Liver (tissue), 6 donors: Measurements from ENCODE around the gene CDC42BPA. TPM values are rescaled to one million over a fixed set of nuclear protein-coding genes. Genes with fewer than 3 reads are reported as not detected.

Source experiments
- polyA plus RNA-seq, 2 donors: library from polyadenylated mRNA; stranded (reverse) in 1 of 2; unstranded in 1 of 2; fragments of 200-250 nt in 1 of 2; fragments of >200 nt in 1 of 2; fragmentation: Nextera tagmentation in 1 of 2; extraction: Ambion mirVana in 1 of 2; gene quantifications; one replicate each; pipeline versions ENCODE4 v1.2.1 to v1.2.3, GENCODE V29; 2013 to 2015
- small RNA-seq: library from RNA; depleted of rRNA; stranded (forward); fragments of <200 nt; gene quantifications from one replicate; pipeline ENCODE3, GENCODE V24; 2014
- total RNA-seq, 2 donors: library from RNA; depleted of rRNA; stranded (reverse); fragments of >200 nt; gene quantifications; one replicate each; pipeline ENCODE4 v1.2.3, GENCODE V29; 2014
- TF ChIP-seq, protein P1 (sequence below): IDR thresholded peaks from 2 replicates; pipeline ENCODE4 v1.6.1; 2016; ENCODE audit warnings: antibody characterized with exemption, mild to moderate bottlenecking
- donor health status: healthy.
- donor health status: healthy.
- donor health status: healthy.

CDC42BPA gene
- total and polyA plus RNA-seq, 4 donors: 5.8 to 39.9 (median 24.3) TPM

DNA sequence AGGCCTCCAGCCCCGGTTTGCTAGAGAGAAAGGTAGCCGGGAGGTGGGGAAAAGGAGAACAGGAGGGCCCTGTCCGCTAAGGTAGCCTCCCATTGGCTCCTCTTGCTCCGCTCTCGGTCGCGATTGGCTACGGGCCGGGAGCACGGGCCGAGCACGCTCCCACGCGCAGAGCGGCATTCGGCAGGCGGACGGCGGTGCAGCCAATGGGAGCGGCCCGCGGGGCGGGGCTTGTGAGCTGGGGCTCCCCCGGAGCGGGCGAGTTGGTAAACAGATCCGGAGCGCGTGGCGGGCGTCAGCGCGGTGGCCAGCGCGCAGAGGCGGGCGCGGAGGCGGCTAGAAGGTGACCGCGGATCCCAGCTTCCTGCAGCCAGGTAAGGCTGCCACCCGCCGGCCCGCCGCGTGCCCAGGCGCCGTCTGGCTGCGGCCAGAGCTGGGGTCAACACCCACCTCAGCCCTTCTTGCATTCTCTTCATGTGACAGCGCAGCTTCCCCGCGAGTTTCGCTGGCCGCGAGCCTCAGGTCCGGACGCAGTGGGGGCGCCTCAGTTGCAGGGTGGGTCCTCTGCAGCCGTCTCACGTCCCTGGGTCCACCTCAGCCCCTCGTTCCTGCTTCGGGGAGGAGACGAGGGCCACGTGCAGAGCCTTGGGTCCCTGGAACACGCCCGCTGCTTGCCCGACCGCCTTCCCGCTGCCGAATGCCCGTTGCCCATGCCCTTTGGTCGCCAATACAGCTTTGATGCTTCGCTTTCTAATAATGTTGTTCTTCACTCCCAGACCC lies 378.1 kb downstream of the CDC42BPA start, which contains the start of gene COQ8A (continued):
- TF ChIP-seq, protein P1, sequence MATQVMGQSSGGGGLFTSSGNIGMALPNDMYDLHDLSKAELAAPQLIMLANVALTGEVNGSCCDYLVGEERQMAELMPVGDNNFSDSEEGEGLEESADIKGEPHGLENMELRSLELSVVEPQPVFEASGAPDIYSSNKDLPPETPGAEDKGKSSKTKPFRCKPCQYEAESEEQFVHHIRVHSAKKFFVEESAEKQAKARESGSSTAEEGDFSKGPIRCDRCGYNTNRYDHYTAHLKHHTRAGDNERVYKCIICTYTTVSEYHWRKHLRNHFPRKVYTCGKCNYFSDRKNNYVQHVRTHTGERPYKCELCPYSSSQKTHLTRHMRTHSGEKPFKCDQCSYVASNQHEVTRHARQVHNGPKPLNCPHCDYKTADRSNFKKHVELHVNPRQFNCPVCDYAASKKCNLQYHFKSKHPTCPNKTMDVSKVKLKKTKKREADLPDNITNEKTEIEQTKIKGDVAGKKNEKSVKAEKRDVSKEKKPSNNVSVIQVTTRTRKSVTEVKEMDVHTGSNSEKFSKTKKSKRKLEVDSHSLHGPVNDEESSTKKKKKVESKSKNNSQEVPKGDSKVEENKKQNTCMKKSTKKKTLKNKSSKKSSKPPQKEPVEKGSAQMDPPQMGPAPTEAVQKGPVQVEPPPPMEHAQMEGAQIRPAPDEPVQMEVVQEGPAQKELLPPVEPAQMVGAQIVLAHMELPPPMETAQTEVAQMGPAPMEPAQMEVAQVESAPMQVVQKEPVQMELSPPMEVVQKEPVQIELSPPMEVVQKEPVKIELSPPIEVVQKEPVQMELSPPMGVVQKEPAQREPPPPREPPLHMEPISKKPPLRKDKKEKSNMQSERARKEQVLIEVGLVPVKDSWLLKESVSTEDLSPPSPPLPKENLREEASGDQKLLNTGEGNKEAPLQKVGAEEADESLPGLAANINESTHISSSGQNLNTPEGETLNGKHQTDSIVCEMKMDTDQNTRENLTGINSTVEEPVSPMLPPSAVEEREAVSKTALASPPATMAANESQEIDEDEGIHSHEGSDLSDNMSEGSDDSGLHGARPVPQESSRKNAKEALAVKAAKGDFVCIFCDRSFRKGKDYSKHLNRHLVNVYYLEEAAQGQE: no peak

Small RNAs within 50 kb of the gene (small RNA-seq; reads per million reads assigned to genes)
- gene AL353689.1: not detected

Other genes with a start within 250 kb of the CDC42BPA start
- 10 to 100 TPM in 1 of 2 donors, 1 to 10 TPM in 1; 7.5 to 16.6 TPM for gene ZNF678, start 245.1 kb upstream of the CDC42BPA start, total RNA-seq
- gene ZNF678, start 245.1 kb upstream of the CDC42BPA start, polyA plus RNA-seq: under 1 TPM; 0.76 to 0.96 TPM